CD4-positive, alpha-beta T cell (primary cell): ENCODE measurements around the gene TNFRSF18. TPM values are rescaled to one million over a fixed set of nuclear protein-coding genes. Genes with fewer than 3 reads are reported as not detected.

Experiments
- ATAC-seq: fragments of 200-7000 bp; cut with Tn5 transposase; one replicate; pipeline ENCODE4 v1.10.0; 2022; ENCODE audit warnings: mild to moderate bottlenecking; ENCODE audit not compliant: poor library complexity
- CTCF ChIA-PET: fragments of 350-600 bp; sonication (Branson Sonifier 250); formaldehyde crosslinking; loops from one replicate; lab custom pipeline; 2021; ENCODE audit warnings: antibody characterized with exemption, inconsistent platforms; lab: Charles Lee
- POLR2A ChIA-PET: fragments of 350-600 bp; sonication (Branson Sonifier 250); formaldehyde crosslinking; loops from one replicate; lab custom pipeline; 2021; ENCODE audit warnings: antibody characterized with exemption, inconsistent platforms; lab: Charles Lee
- DNase-seq, 14 experiments: peaks; one replicate each; pipeline ENCODE4 v3.0.0-alpha.2; 2013 to 2020; ENCODE audit warnings: mixed read lengths in 2 of 14
- H3K27ac ChIP-seq, 2 donors: one replicate each; pipeline versions ENCODE4 v1.5.1 to v1.7.0; 2013; ENCODE audit warnings: low read length in 2 of 2, low read depth in 1 of 2, mild to moderate bottlenecking in 1 of 2
- H3K27me3 ChIP-seq, 2 experiments: 1 replicate in 1 of 2; 2 replicates in 1 of 2; pipeline versions ENCODE4 v1.6.1 to v1.7.0; 2013; ENCODE audit warnings: low read length in 2 of 2, control low read depth in 1 of 2, mild to moderate bottlenecking in 1 of 2, moderate library complexity in 1 of 2; ENCODE audit not compliant: insufficient read depth in 2 of 2, control insufficient read depth in 1 of 2
- H3K36me3 ChIP-seq: one replicate; pipeline ENCODE4 v1.6.1; 2013; ENCODE audit warnings: low read length, control low read depth; ENCODE audit not compliant: insufficient read depth
- H3K4me1 ChIP-seq: one replicate; pipeline ENCODE4 v1.6.1; 2013; ENCODE audit warnings: low read length, control low read depth; ENCODE audit not compliant: insufficient read depth
- H3K4me3 ChIP-seq: one replicate; pipeline ENCODE4 v1.5.1; 2013; ENCODE audit warnings: mild to moderate bottlenecking, low read length, moderate library complexity
- H3K9me3 ChIP-seq, 2 experiments: 1 replicate in 1 of 2; 2 replicates in 1 of 2; pipeline versions ENCODE4 v1.6.1 to v1.7.0; 2013; ENCODE audit warnings: low read length in 2 of 2, mild to moderate bottlenecking in 2 of 2, control low read depth in 1 of 2, moderate library complexity in 1 of 2; ENCODE audit not compliant: control insufficient read depth in 1 of 2, insufficient read depth in 1 of 2
- H3K27ac Mint-ChIP-seq: one replicate; pipeline ENCODE4 v1.8.0; 2020; ENCODE audit warnings: mixed read lengths
- H3K27me3 Mint-ChIP-seq: one replicate; pipeline ENCODE4 v1.8.0; 2021; ENCODE audit warnings: mixed read lengths
- H3K36me3 Mint-ChIP-seq: one replicate; pipeline ENCODE4 v1.8.0; 2021; ENCODE audit warnings: low read depth, mixed read lengths
- H3K4me1 Mint-ChIP-seq: one replicate; pipeline ENCODE4 v1.8.0; 2021; ENCODE audit warnings: low read depth, mixed read lengths
- H3K4me3 Mint-ChIP-seq: one replicate; pipeline ENCODE4 v1.8.0; 2020; ENCODE audit warnings: mild to moderate bottlenecking, mixed read lengths
- H3K9me3 Mint-ChIP-seq: one replicate; pipeline ENCODE4 v1.8.0; 2020; ENCODE audit warnings: mixed read lengths
- intact Hi-C, 2 experiments: fragments of 100-400 bp; cut with DNase I in 1 of 2; cut with micrococcal nuclease in 1 of 2; formaldehyde crosslinking; loops; one replicate each; pipeline versions ENCODE4 v1.15.1 to v1.9.0; 2023 to 2025; cut with DNase I, micrococcal nuclease
- total RNA-seq, 174 experiments: library from RNA in 2 of 174; stranded (reverse) in 2 of 174; gene quantifications; one replicate each; pipeline ENCODE4 v1.2.3 and lab custom pipeline; 2021 to 2026
- TF ChIP-seq, protein P1 (sequence below): fragments of 200-600 bp; IDR thresholded peaks from one replicate; pipeline ENCODE4 v1.8.0; 2022; ENCODE audit warnings: antibody characterized with exemption, mild to moderate bottlenecking

The TNFRSF18 gene
- total RNA-seq, 2 experiments from 2014 or later, result 14.8 to 17.8 TPM

DNA sequence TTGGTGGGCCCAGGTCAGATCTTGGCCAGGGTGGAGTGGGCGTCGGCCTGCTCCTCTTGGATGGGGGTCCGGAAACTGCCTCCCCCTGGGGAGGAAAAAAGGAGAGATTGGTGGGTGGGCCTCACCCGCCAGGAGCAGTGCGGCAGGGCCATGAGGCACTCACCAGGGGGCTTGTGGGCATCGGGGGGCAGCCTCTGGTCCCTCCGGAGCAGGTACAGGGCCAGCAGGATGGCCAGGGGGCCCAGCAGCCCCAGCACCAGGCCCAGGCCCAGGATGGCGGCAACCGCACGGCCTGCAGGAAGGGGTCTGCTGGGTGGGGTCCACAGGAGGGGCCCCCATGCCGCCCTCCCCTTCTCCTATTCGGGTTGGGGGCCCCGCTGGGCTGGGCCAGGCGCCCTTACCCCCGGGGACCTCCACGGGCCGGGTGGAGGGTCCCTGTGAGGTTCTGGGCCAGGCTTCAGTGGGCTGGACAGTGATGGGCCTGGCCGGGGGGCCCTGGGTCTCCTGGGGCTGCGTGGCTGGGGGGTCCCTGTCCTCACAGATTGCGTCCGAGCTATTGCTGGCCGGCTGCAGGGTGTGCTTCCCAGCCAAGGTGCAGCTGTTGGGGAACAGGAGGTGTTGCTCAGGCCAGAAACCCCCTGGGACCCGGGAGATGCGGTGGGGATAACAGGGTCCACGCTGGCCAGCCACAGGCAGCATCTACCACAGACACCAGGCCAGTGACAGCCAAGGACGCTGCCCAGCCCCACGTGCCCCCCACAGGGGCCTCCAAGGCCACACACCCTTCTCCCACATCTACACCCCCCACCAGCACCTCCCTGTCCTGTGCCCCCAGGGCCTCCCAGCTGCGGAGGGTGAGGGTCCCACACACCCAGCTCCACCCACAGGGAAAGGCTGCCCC is 5.4 kb upstream of the TNFRSF18 start:
- Histone ChIP-seq H3K27me3 (no peaks in the 10 kb centered on the region), H3K36me3 (peaks cover 2% of the 10 kb centered on the region), H3K4me1 (peaks cover 90% of the 10 kb centered on the region), H3K9me3 (no peaks in the 10 kb centered on the region), H3K4me3 (peak overlapping the region; percentile 35), H3K27ac (peak overlapping the region in 1 of 2 donors; percentile 40)
- TF ChIP-seq, protein P1, sequence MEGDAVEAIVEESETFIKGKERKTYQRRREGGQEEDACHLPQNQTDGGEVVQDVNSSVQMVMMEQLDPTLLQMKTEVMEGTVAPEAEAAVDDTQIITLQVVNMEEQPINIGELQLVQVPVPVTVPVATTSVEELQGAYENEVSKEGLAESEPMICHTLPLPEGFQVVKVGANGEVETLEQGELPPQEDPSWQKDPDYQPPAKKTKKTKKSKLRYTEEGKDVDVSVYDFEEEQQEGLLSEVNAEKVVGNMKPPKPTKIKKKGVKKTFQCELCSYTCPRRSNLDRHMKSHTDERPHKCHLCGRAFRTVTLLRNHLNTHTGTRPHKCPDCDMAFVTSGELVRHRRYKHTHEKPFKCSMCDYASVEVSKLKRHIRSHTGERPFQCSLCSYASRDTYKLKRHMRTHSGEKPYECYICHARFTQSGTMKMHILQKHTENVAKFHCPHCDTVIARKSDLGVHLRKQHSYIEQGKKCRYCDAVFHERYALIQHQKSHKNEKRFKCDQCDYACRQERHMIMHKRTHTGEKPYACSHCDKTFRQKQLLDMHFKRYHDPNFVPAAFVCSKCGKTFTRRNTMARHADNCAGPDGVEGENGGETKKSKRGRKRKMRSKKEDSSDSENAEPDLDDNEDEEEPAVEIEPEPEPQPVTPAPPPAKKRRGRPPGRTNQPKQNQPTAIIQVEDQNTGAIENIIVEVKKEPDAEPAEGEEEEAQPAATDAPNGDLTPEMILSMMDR, result no peak
- DNase-seq (peak in 2 of 14 experiments; percentile 5 to 38), ATAC-seq (no peak)
- intact Hi-C loops, result no loop called here
- ChIA-PET POLR2A (no interaction called here), CTCF (no interaction called here)
- peaks cover 6% of the 10 kb centered on the region for H3K36me3 Mint-ChIP-seq
- no peaks in the 10 kb centered on the region for H3K27me3 Mint-ChIP-seq
- H3K27ac Mint-ChIP-seq, result peak overlapping the region; percentile 44
- no peaks in the 10 kb centered on the region for H3K9me3 Mint-ChIP-seq
- peaks cover 35% of the 10 kb centered on the region for H3K4me1 Mint-ChIP-seq
- peak overlapping the region; percentile 45 for H3K4me3 Mint-ChIP-seq

DNA sequence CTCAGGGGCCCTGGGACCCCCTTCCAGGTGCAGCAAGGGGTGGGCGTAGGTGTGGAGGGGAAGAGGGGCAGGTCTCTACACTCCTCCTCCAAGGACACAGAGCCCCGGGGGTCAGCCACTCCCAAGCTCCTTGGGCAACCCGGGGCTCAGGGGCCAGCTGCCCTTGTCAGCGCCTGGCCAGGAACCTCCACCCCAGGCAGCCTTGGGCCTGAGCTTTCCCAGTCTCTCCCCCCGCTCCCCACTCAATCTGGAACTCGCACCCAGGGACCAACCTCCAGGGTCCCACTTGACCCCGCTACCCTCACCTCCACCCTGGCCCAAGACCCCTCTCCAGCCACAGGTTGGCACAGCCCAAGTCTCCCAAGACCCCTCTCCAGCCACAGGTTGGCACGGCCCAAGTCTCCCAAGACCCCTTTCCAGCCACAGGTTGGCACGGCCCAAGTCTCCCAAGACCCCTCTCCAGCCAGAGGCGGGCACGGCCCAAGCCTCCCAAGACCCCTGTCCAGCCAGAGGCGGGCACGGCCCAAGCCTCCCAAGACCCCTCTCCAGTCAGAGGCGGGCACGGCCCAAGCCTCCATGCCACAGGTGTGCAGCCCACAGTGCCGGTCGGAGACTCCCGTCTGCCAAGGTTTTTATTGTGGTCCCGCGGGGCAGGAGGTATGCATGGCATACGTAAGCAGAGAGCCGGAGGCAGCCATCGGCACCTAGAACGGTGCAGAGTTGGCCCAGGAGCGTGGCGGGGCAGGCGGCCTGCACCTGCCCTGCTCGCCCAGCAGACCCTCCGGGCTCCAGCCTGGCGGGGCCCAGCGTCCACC is 4.5 kb upstream of the TNFRSF18 start:
- no peaks in the 10 kb centered on the region for H3K9me3 Mint-ChIP-seq
- ChIA-PET POLR2A (no interaction called here), CTCF (no interaction called here)
- H3K36me3 ChIP-seq, result peaks cover 2% of the 10 kb centered on the region
- peak in 4 of 14 experiments; percentile 2 to 31 (median 17) for DNase-seq
- TF ChIP-seq, protein P1, result no peak
- no peaks in the 10 kb centered on the region for H3K36me3 Mint-ChIP-seq
- H3K27ac ChIP-seq, result no peak overlapping the region
- peaks cover 30% of the 10 kb centered on the region for H3K4me1 Mint-ChIP-seq
- H3K27me3 ChIP-seq, result no peaks in the 10 kb centered on the region
- H3K27me3 Mint-ChIP-seq, result no peaks in the 10 kb centered on the region
- H3K4me1 ChIP-seq, result peaks cover 90% of the 10 kb centered on the region
- H3K4me3 Mint-ChIP-seq, result peak overlapping the region; percentile 48
- peak overlapping the region; percentile 44 for H3K27ac Mint-ChIP-seq
- intact Hi-C loops, result no loop called here
- ATAC-seq, result no peak
- no peaks in the 10 kb centered on the region for H3K9me3 ChIP-seq
- no peak overlapping the region for H3K4me3 ChIP-seq

DNA sequence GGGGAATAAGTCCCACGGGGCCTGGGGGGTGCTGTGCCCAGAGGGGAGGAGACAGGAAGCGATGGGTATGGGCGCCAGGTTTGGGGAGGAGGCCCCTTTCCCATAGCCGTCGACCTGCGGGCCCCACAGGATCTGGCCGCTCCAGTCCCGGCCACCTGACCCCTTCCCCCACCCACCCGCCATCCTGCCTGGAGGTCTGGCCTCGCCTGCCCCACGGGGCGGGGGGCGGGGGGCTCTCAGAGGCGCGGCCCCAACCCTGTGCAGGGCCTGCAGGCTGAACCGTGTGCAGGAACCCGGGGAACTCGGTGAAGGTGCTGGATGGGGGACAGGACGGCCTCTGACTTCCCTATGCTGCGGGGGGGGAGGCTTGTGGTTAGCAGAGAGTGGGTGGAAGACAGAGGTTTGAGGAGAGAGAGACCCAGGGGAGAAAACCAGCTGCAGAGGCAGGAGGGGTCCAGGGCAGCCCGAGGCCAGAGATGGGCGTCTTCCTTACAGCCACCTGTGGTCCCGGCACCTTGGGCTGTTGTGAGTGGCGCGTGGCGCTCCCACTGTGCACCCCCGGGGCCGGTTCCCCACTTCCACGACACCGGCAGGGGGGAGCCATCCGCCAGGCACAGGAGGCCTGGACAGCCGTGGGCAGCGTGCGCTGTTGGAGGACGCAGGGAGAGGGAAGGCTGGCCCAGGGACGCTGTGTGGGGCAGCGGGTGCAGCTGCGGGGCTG is 2.5 kb upstream of the TNFRSF18 start:
- H3K27ac ChIP-seq, result peak overlapping the region; percentile 21 to 82
- no peaks in the 10 kb centered on the region for H3K36me3 Mint-ChIP-seq
- H3K27me3 ChIP-seq, result no peaks in the 10 kb centered on the region
- peak in 8 of 14 experiments; percentile 11 to 76 (median 50) for DNase-seq
- H3K4me3 ChIP-seq, result peak overlapping the region; percentile 50
- H3K9me3 ChIP-seq, result no peaks in the 10 kb centered on the region
- ChIA-PET CTCF (interaction anchor here (0.5 kb wide), 1 partner anchor 21 kb away, joined by 3 read pairs; no protein-coding TSS in a partner anchor), POLR2A (interaction anchor here (0.7 to 1.8 kb wide), 2 partner anchors 8 to 39 kb away, joined by 3 to 8 read pairs; no protein-coding TSS in a partner anchor)
- TF ChIP-seq, protein P1, result no peak
- peaks cover 19% of the 10 kb centered on the region for H3K4me1 Mint-ChIP-seq
- H3K9me3 Mint-ChIP-seq, result no peaks in the 10 kb centered on the region
- peak overlapping the region; percentile 79 for H3K4me3 Mint-ChIP-seq
- peak; percentile 25 for ATAC-seq
- peaks cover 84% of the 10 kb centered on the region for H3K4me1 ChIP-seq
- H3K27ac Mint-ChIP-seq, result peak overlapping the region; percentile 88
- intact Hi-C loops, result loop anchor here in 1 of 2 experiments (5.0 kb wide), 1 partner anchor 52 kb away; no protein-coding TSS in a partner anchor
- peaks cover 2% of the 10 kb centered on the region for H3K36me3 ChIP-seq
- no peaks in the 10 kb centered on the region for H3K27me3 Mint-ChIP-seq
